ENCODE measurements around the gene SPRYD3.
"Not testable (repeated sequence)": the region's sequence is repeated elsewhere in the genome, so short reads cannot be mapped to it uniquely, and the experiment has no call there.

Gene SPRYD3

GRCh38 chr12:53036802-53037201 lies 42.4 kb downstream of the SPRYD3 start:
- Histone ChIP-seq H3K27me3 (replicated peaks) (no peaks in the 10 kb centered on the region), H3K27ac (no peak overlapping the region), H3K36me3 (replicated peaks) (peaks cover 75% of the 10 kb centered on the region), H3K4me3 (ENCODE audit: low read depth, low read length) (no peak overlapping the region)
- in situ Hi-C loops (cut with HindIII; ENCODE audit: low pct_ligation_motif_present, low sequenced_read_pairs), result no loop called here
- no peak for TF ChIP-seq CTCF (IDR thresholded peaks at IDR 0.05; ENCODE audit: low read depth, low read length, missing control alignments)
- DNase-seq, result no peak

GRCh38 chr12:53034459-53034858 lies 44.7 kb downstream of the SPRYD3 start:
- Histone ChIP-seq H3K27me3 (replicated peaks) (no peaks in the 10 kb centered on the region), H3K4me3 (ENCODE audit: low read depth, low read length) (no peak overlapping the region), H3K36me3 (replicated peaks) (peaks cover 83% of the 10 kb centered on the region), H3K27ac (peak overlapping the region; percentile 39)
- no peak for TF ChIP-seq CTCF (IDR thresholded peaks at IDR 0.05; ENCODE audit: low read depth, low read length, missing control alignments)
- peak; percentile 20 for DNase-seq
- in situ Hi-C loops (cut with HindIII; ENCODE audit: low pct_ligation_motif_present, low sequenced_read_pairs), result no loop called here

GRCh38 chr12:53033832-53034231 lies 45.4 kb downstream of the SPRYD3 start:
- DNase-seq; H3K27me3 ChIP-seq (replicated peaks); in situ Hi-C loops (cut with HindIII; ENCODE audit: low pct_ligation_motif_present, low sequenced_read_pairs); H3K27ac ChIP-seq; H3K4me3 ChIP-seq (ENCODE audit: low read depth, low read length): not testable (repeated sequence)
- H3K36me3 ChIP-seq (replicated peaks), result peaks cover 83% of the 10 kb centered on the region

- DNase-seq, result no peak
- no peak overlapping the region for H3K27ac ChIP-seq
- in situ Hi-C loops (cut with HindIII; ENCODE audit: low pct_ligation_motif_present, low sequenced_read_pairs), result no loop called here
- no peak overlapping the region for H3K4me3 ChIP-seq (ENCODE audit: low read depth, low read length)
- H3K36me3 ChIP-seq (replicated peaks), result peaks cover 81% of the 10 kb centered on the region
- H3K27me3 ChIP-seq (replicated peaks), result no peaks in the 10 kb centered on the region
- no peak for TF ChIP-seq CTCF (IDR thresholded peaks at IDR 0.05; ENCODE audit: low read depth, low read length, missing control alignments)
Measured at GRCh38 chr12:53031616-53032015, 47.6 kb downstream of the SPRYD3 start.

GRCh38 chr12:53027014-53027413 lies 52.2 kb downstream of the SPRYD3 start:
- H3K27me3 ChIP-seq (replicated peaks); H3K27ac ChIP-seq; DNase-seq; in situ Hi-C loops (cut with HindIII; ENCODE audit: low pct_ligation_motif_present, low sequenced_read_pairs); H3K4me3 ChIP-seq (ENCODE audit: low read depth, low read length): not testable (repeated sequence)
- peaks cover 89% of the 10 kb centered on the region for H3K36me3 ChIP-seq (replicated peaks)

GRCh38 chr12:53025250-53025649 lies 53.9 kb downstream of the SPRYD3 start:
- DNase-seq, result no peak

More at GRCh38 chr12:53025250-53025649, 53.9 kb downstream of the SPRYD3 start:
- no peak overlapping the region for H3K27ac ChIP-seq
- H3K27me3 ChIP-seq (replicated peaks), result no peaks in the 10 kb centered on the region
- peaks cover 89% of the 10 kb centered on the region for H3K36me3 ChIP-seq (replicated peaks)
- no peak overlapping the region for H3K4me3 ChIP-seq (ENCODE audit: low read depth, low read length)
- no peak for TF ChIP-seq CTCF (IDR thresholded peaks at IDR 0.05; ENCODE audit: low read depth, low read length, missing control alignments)
- in situ Hi-C loops (cut with HindIII; ENCODE audit: low pct_ligation_motif_present, low sequenced_read_pairs), result no loop called here
